ENCODE results near the gene LRRIQ4.

The LRRIQ4 gene

GRCh38 chr3:169822983-169823382 lies 10.3 kb downstream of the LRRIQ4 start:
- TF ChIP-seq MAX (IDR thresholded peaks at IDR 0.05; ENCODE audit: low read depth, low read length), result no peak
- TF ChIP-seq MYC (IDR thresholded peaks at IDR 0.05; ENCODE audit: low read depth, low read length), result no peak
- TF ChIP-seq CTCF (IDR thresholded peaks at IDR 0.05; ENCODE audit: low read depth, low read length), result no peak
- TF ChIP-seq POLR2A (IDR thresholded peaks at IDR 0.05; ENCODE audit: extremely low read depth, insufficient read length), result no peak
- no peak for DNase-seq (ENCODE audit: low read depth)
- no peak overlapping the region for H3K4me3 ChIP-seq (ENCODE audit: low read depth, low read length)

- DNase-seq (ENCODE audit: low read depth), result no peak
- TF ChIP-seq MYC (IDR thresholded peaks at IDR 0.05; ENCODE audit: low read depth, low read length) (no peak), CTCF (IDR thresholded peaks at IDR 0.05; ENCODE audit: low read depth, low read length) (no peak), POLR2A (IDR thresholded peaks at IDR 0.05; ENCODE audit: extremely low read depth, insufficient read length) (no peak), MAX (IDR thresholded peaks at IDR 0.05; ENCODE audit: low read depth, low read length) (no peak)
- H3K4me3 ChIP-seq (ENCODE audit: low read depth, low read length), result no peak overlapping the region
Measured at GRCh38 chr3:169825316-169825715, 12.6 kb downstream of the LRRIQ4 start.

- no peak overlapping the region for H3K4me3 ChIP-seq (ENCODE audit: low read depth, low read length)
- no peak for DNase-seq (ENCODE audit: low read depth)
- TF ChIP-seq MYC (IDR thresholded peaks at IDR 0.05; ENCODE audit: low read depth, low read length), result no peak
- no peak for TF ChIP-seq MAX (IDR thresholded peaks at IDR 0.05; ENCODE audit: low read depth, low read length)
- no peak for TF ChIP-seq CTCF (IDR thresholded peaks at IDR 0.05; ENCODE audit: low read depth, low read length)
- no peak for TF ChIP-seq POLR2A (IDR thresholded peaks at IDR 0.05; ENCODE audit: extremely low read depth, insufficient read length)
Measured at GRCh38 chr3:169827712-169828111, 15.0 kb downstream of the LRRIQ4 start.

GRCh38 chr3:169835533-169835932 lies 22.9 kb downstream of the LRRIQ4 start:
- no peak overlapping the region for H3K4me3 ChIP-seq (ENCODE audit: low read depth, low read length)
- TF ChIP-seq CTCF (IDR thresholded peaks at IDR 0.05; ENCODE audit: low read depth, low read length), result no peak
- no peak for DNase-seq (ENCODE audit: low read depth)

GRCh38 chr3:169836078-169836941 lies 23.6 kb downstream of the LRRIQ4 start:
- H3K4me3 ChIP-seq (ENCODE audit: low read depth, low read length), result no peak overlapping the region
- no peak for TF ChIP-seq MYC (IDR thresholded peaks at IDR 0.05; ENCODE audit: low read depth, low read length)
- no peak for TF ChIP-seq POLR2A (IDR thresholded peaks at IDR 0.05; ENCODE audit: extremely low read depth, insufficient read length)
- no peak for TF ChIP-seq CTCF (IDR thresholded peaks at IDR 0.05; ENCODE audit: low read depth, low read length)
- TF ChIP-seq MAX (IDR thresholded peaks at IDR 0.05; ENCODE audit: low read depth, low read length), result no peak
- DNase-seq (ENCODE audit: low read depth), result no peak

GRCh38 chr3:169836942-169837275 lies 24.2 kb downstream of the LRRIQ4 start:
- no peak overlapping the region for H3K4me3 ChIP-seq (ENCODE audit: low read depth, low read length)
- no peak for DNase-seq (ENCODE audit: low read depth)
- TF ChIP-seq CTCF (IDR thresholded peaks at IDR 0.05; ENCODE audit: low read depth, low read length) (no peak), POLR2A (IDR thresholded peaks at IDR 0.05; ENCODE audit: extremely low read depth, insufficient read length) (no peak), MYC (IDR thresholded peaks at IDR 0.05; ENCODE audit: low read depth, low read length) (no peak), MAX (IDR thresholded peaks at IDR 0.05; ENCODE audit: low read depth, low read length) (no peak)
